Common myeloid progenitor, CD34-positive (primary cell): ENCODE results near the gene REXO4.
A peak's percentile ranks its signal among the peaks of the same experiment; 100 is the strongest.

Source experiments
- CTCF ChIA-PET: fragments of 350-600 bp; sonication (Branson Sonifier 250); formaldehyde crosslinking; loops from one replicate; lab custom pipeline; 2021; ENCODE audit warnings: antibody characterized with exemption; lab: Charles Lee
- POLR2A ChIA-PET: fragments of 350-600 bp; sonication (Branson Sonifier 250); formaldehyde crosslinking; loops from one replicate; lab custom pipeline; 2021; ENCODE audit warnings: antibody characterized with exemption; lab: Charles Lee
- DNase-seq, 3 donors: peaks; one replicate each; pipeline versions ENCODE4 v3.0.0 to v3.0.0-alpha.2; 2013
- H3K27ac ChIP-seq, 2 experiments: 1 replicate in 1 of 2; 2 replicates in 1 of 2; pipeline ENCODE4 v1.7.0; 2013; ENCODE audit warnings: inconsistent platforms in 2 of 2, low read length in 2 of 2, mild to moderate bottlenecking in 2 of 2, low read depth in 1 of 2, moderate library complexity in 1 of 2; ENCODE audit not compliant: severe bottlenecking in 2 of 2, insufficient read depth in 1 of 2, poor library complexity in 1 of 2
- H3K27me3 ChIP-seq, 5 experiments: replicated peaks in 2 of 5; 1 replicate in 3 of 5; 2 replicates in 2 of 5; pipeline versions ENCODE4 v1.6.1 to v1.7.0; 2013; ENCODE audit warnings: low read length in 4 of 5, mild to moderate bottlenecking in 2 of 5, moderate library complexity in 2 of 5, inconsistent platforms in 1 of 5; ENCODE audit not compliant: insufficient read depth in 5 of 5, control insufficient read depth in 4 of 5
- H3K36me3 ChIP-seq, 4 experiments: 1 replicate in 2 of 4; 2 replicates in 2 of 4; pipeline versions ENCODE4 v1.6.1 to v1.7.0; 2013; ENCODE audit warnings: low read length in 3 of 4, control low read depth in 1 of 4, mild to moderate bottlenecking in 1 of 4; ENCODE audit not compliant: control insufficient read depth in 4 of 4, insufficient read depth in 4 of 4
- H3K4me1 ChIP-seq, 4 experiments: 1 replicate in 3 of 4; 2 replicates in 1 of 4; pipeline versions ENCODE4 v1.6.1 to v1.7.1; 2013; ENCODE audit warnings: low read length in 3 of 4, mild to moderate bottlenecking in 3 of 4, control low read depth in 1 of 4, inconsistent platforms in 1 of 4, moderate library complexity in 1 of 4; ENCODE audit not compliant: control insufficient read depth in 4 of 4, insufficient read depth in 4 of 4; ENCODE audit errors: control extremely low read depth in 1 of 4
- H3K4me3 ChIP-seq, 7 experiments: 1 replicate in 4 of 7; 2 replicates in 3 of 7; pipeline versions ENCODE4 v1.5.1 to v1.7.0; 2013; ENCODE audit warnings: mild to moderate bottlenecking in 7 of 7, low read length in 6 of 7, moderate library complexity in 6 of 7, inconsistent platforms in 2 of 7, low read depth in 2 of 7, control low read depth in 1 of 7; ENCODE audit not compliant: insufficient read depth in 4 of 7, control insufficient read depth in 1 of 7; ENCODE audit errors: extremely low read depth in 1 of 7
- H3K9me3 ChIP-seq, 5 experiments: 1 replicate in 4 of 5; 2 replicates in 1 of 5; pipeline versions ENCODE4 v1.6.1 to v1.7.1; 2013; ENCODE audit warnings: low read length in 4 of 5, mild to moderate bottlenecking in 2 of 5, inconsistent platforms in 1 of 5, low read depth in 1 of 5, moderate library complexity in 1 of 5; ENCODE audit not compliant: control insufficient read depth in 4 of 5, insufficient read depth in 2 of 5; ENCODE audit errors: control extremely low read depth in 1 of 5
- WGBS: methylation state at CpG from one replicate; pipeline ENCODE4 v1.1.5; 2013; ENCODE audit not compliant: insufficient coverage; 5-methylcytosine and 5-hydroxymethylcytosine counted together

REXO4 gene

DNA sequence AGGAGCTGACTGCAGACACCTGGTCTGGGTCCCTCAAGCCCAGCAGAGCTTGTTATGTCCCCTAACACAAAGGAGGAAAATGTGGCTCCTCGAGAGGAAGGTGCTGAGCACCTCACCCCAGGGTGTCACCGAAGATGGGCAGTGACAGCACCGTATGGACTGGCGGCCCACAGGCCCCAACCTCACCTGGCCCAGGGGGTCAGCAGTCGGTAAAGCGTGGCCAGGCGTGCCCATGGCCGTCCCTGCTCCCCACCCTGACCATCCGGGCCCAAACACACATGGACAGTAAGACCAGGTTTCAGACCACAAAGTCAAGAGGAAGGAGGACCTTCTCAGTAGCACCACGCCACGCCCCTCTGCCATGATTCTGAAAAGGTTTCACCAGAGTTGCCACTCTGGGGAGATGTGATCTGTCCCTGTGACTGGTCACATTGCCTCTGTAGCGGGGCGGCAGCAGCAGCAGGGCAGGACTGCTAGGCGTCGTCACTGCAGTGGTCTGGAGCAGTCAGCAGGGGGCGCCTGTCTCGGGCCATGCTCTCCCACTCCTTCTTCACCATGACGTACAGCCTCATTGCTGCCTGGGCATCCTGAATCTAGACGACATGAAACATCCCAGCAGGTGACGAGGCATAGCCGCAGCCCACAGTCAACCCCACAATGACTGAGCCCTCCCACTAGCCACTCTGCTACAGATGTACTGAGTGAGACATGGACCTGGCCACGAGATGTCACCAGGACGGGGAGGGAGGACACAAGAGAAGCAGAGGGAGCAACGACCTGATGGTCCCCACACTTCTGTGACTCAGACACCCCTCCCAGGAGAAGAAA lies 11.1 kb downstream of the REXO4 start:
- POLR2A ChIA-PET = no interaction called here
- H3K4me1 ChIP-seq = no peaks in the 10 kb centered on the region
- WGBS = 69% methylated on average over 18 of the region's 24 CpGs
- H3K27ac ChIP-seq = no peak overlapping the region
- DNase-seq = peak; percentile 78 to 88 (median 87)
- peaks cover 2 to 81% (median 60%) of the 10 kb centered on the region in 4 experiments for H3K36me3 ChIP-seq
- CTCF ChIA-PET = interaction anchor here (0.9 to 5.4 kb wide), 3 partner anchors 9 to 82 kb away, joined by 5 to 52 read pairs (median 6); no protein-coding TSS in a partner anchor
- no peaks in the 10 kb centered on the region for H3K27me3 ChIP-seq
- no peak overlapping the region for H3K4me3 ChIP-seq
- H3K9me3 ChIP-seq = no peaks in the 10 kb centered on the region

DNA sequence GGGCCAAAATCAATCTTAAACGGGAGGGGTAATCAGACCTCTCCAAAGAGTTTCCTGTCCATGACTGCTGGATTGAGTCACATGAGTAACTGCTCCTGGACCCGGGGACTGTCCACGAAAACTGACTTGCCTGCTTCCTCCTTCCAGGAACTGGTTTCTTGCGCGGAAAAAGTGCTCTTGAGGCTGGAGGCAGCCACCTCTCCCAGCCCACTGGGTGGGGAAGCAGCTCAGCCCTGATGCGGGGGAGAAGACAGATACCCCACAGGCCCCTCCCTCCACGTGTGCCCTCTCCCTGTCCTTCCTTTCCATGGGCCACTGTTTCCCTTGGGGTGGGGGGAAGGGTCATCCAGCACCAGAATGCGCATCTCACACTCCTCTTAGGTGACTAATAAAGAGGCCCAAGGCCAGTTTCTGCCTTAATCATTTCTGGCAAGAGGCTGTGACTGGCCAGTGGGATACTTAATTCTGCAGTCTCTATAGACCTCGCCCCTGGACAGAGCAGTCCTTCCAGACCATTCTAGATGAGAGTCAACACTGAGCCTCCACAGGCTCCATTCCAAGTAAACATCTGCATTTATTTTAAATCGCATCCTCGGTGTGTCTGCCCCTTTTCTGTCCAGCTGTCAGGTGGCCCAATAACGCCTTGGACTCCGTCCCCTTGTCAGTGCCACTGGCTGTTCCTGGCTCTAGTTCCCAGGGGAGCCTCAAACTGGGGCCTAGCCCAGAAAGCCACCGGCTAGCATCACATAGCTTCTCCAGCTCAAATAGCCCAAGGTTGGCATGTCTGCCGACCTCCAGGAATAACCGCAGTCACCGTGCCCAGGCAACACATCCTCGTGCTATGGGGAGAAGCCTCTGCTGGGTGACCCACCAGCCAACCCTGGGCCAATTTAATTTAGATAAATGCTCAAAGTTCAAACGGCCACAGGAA lies 12.0 kb downstream of the REXO4 start:
- DNase-seq = no peak
- Histone ChIP-seq H3K4me1 (no peaks in the 10 kb centered on the region), H3K27ac (peak overlapping the region in 1 of 2 experiments; percentile 27), H3K4me3 (no peak overlapping the region), H3K9me3 (no peaks in the 10 kb centered on the region), H3K36me3 (peaks cover 2 to 73% (median 55%) of the 10 kb centered on the region in 4 experiments), H3K27me3 (no peaks in the 10 kb centered on the region)
- CTCF ChIA-PET = interaction anchor here (0.6 to 5.4 kb wide), 8 partner anchors 10 to 219 kb away, joined by 3 to 52 read pairs (median 4); no protein-coding TSS in a partner anchor
- POLR2A ChIA-PET = no interaction called here
- 84% methylated on average over 15 of the region's 19 CpGs for WGBS

DNA sequence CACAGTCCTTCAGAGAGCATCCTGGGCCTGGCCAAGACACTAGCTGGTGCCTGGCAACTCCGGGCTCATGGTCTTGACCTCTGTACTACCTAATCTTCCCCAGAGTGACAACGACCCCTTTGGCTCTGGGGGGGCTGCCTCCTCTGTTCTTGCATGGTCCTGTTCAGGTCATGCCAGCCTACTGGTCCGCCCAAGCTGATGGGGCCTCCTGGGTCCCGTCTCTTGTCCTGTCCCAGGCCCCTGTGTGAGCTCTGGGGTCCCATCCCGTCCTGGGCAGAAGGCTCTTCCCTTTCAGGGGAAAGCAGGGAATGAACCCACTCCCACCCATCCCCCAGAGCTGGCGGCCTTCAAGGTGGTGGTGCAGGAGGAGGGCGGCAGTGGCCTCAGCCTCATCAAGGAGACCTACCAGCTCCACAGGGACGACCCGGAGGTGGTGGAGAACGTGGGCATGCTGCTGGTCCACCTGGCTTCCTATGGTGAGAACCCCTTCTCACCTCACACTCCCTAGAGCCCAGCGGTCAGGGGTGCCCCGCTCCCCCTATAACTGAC lies 13.3 kb downstream of the REXO4 start:
- Histone ChIP-seq H3K27me3 (no peaks in the 10 kb centered on the region), H3K36me3 (peaks cover 2 to 63% (median 44%) of the 10 kb centered on the region in 4 experiments), H3K4me1 (no peaks in the 10 kb centered on the region), H3K9me3 (no peaks in the 10 kb centered on the region), H3K4me3 (no peak overlapping the region), H3K27ac (no peak overlapping the region)
- CTCF ChIA-PET = interaction anchor here (0.6 to 5.4 kb wide), 17 partner anchors 8 to 218 kb away, joined by 3 to 52 read pairs (median 3); partner anchors contain the start of genes SURF1 and SURF2
- POLR2A ChIA-PET = no interaction called here
- no peak for DNase-seq
- WGBS = 99% methylated on average over 6 of the region's 12 CpGs

DNA sequence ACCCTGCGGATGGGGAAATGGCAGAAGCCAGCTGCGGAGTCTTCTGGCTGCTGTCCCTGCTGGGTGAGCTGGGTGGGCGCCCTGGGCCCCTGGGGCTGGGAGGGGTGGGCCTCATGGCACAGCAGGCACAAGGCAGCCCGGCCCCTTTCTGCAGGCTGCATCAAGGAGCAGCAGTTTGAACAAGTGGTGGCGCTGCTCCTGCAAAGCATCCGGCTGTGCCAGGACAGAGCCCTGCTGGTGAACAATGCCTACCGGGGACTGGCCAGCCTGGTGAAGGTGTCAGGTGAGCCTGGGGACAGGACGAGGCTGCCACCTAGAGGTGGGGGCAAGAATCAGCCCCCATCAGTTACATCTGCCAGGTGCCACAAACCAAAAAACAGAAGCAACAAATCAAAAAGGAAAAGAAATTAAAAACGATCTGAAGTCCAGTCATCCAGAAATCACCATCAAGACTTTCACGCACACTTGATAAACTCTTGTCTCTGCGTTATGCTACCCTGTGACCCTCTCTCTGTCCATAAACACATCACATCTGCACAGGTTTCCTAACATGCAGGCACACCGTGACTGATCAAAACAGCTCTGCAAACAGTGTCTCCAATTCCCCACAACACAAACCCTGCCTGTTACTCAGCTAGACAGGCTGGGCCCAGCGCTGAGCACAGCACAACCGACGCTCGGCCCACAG lies 13.9 kb downstream of the REXO4 start:
- Histone ChIP-seq H3K4me1 (no peaks in the 10 kb centered on the region), H3K9me3 (no peaks in the 10 kb centered on the region), H3K27me3 (no peaks in the 10 kb centered on the region), H3K36me3 (peaks cover 2 to 58% (median 40%) of the 10 kb centered on the region in 4 experiments), H3K27ac (no peak overlapping the region), H3K4me3 (no peak overlapping the region)
- CTCF ChIA-PET = interaction anchor here (0.8 to 5.4 kb wide), 19 partner anchors 8 to 227 kb away, joined by 3 to 52 read pairs (median 4); partner anchors contain the start of genes SURF1 and SURF2
- 83% methylated on average over 13 of the region's 16 CpGs for WGBS
- DNase-seq = peak; percentile 49 to 67 (median 65)
- POLR2A ChIA-PET = no interaction called here

DNA sequence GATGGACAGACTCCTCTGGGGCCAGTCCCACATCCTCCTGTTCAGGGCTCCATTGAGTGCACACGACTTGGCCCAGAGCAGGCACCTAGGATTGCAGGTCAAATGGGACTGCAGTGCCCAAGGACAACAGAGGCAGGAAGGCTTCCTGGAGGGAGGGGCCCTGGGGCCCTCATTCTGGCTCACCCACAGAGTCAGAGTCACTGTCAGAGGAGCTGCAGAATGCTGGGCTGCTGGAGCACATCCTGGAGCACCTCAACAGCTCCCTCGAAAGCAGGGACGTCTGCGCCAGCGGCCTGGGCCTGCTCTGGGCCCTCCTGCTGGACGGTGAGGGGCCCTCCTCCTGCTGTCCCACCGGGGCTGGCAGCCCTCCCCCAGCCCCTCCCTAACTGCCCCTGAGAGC lies 15.1 kb downstream of the REXO4 start:
- no peak overlapping the region for H3K4me3 ChIP-seq
- H3K27ac ChIP-seq = no peak overlapping the region
- no peak for DNase-seq
- H3K4me1 ChIP-seq = no peaks in the 10 kb centered on the region
- H3K36me3 ChIP-seq = peaks cover 2 to 49% (median 35%) of the 10 kb centered on the region in 4 experiments
- ChIA-PET POLR2A (no interaction called here), CTCF (interaction anchor here (0.7 to 5.4 kb wide), 10 partner anchors 9 to 225 kb away, joined by 3 to 52 read pairs (median 4); no protein-coding TSS in a partner anchor)
- no peaks in the 10 kb centered on the region for H3K9me3 ChIP-seq
- 85% methylated on average over 7 of the region's 7 CpGs for WGBS
- H3K27me3 ChIP-seq = no peaks in the 10 kb centered on the region

DNA sequence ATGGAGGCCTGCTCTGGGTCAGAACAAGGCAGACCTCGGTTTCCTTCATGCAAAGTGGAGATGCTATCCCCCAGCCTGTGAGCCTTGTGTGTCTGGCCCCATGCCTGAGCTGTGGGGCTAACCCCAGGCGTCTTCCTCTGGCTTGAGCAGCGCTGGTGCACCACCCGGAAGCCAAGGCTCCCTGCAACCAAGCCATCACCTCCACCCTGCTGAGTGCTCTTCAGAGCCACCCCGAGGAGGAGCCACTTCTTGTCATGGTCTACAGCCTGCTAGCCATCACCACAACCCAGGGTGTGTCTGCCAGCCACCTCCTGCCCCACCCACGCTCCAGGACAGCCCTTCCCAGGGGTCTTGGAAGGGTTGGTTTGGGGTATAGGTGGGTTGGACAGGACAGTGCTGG lies 16.2 kb downstream of the REXO4 start:
- Histone ChIP-seq H3K9me3 (no peaks in the 10 kb centered on the region), H3K4me1 (no peaks in the 10 kb centered on the region), H3K4me3 (no peak overlapping the region), H3K27ac (no peak overlapping the region), H3K27me3 (no peaks in the 10 kb centered on the region), H3K36me3 (peaks cover 2 to 40% (median 31%) of the 10 kb centered on the region in 4 experiments)
- ChIA-PET POLR2A (no interaction called here), CTCF (interaction anchor here (1.0 to 5.4 kb wide), 2 partner anchors 10 to 83 kb away, joined by 4 to 52 read pairs; no protein-coding TSS in a partner anchor)
- 92% methylated on average over 2 of the region's 6 CpGs for WGBS
- DNase-seq = no peak
